LNCAP (cell line): Measurements from ENCODE around the gene AGAP5.

ENCODE experiments used
- TF ChIP-seq, protein P1 (sequence below): fragments of 450-650 bp; IDR thresholded peaks from 2 replicates; pipeline ENCODE4 v1.5.1; 2017; ENCODE audit warnings: mild to moderate bottlenecking

AGAP5 gene

DNA sequence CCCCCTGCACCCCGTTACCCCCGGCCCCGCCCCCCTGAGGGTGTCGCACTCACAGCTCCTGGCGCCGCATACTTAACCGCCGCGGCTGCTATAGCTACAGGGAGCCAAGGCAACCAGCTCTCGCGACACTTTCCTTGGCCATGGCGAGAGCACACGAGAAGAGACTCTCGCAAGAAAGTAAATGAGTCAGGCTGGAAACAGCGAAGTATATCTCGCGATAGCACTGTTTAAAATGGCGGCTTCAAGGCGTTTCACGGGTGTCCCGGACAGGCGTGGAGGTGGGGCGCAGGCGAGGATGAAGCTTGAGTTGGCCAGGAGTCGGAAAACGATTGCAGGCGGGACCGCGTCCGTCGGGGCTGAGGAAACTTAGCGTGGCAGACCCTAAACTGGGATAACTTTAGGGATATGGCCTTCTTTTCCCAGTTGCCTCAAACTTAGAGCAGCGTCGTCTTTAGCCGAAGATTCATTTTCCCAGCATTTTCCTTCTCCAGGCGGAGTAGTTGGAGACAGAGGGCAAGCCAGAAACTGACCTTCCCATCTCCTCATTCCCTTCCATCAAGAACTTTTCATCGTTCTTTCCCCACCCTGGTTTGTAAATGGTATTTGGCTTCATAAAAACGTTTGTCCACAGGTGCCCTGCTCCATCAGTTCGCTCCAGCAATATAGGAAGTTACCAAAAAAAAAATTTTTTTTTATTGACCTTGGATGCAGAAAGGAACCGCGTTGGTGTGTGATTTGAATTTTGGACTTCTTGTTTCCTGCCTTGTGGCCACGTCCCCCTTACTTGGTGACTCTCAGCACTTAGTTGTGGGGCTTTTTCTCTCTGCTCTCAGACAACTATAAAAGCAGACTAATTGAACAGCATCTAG, 71.8 kb downstream of the AGAP5 start:
- TF ChIP-seq, protein P1, sequence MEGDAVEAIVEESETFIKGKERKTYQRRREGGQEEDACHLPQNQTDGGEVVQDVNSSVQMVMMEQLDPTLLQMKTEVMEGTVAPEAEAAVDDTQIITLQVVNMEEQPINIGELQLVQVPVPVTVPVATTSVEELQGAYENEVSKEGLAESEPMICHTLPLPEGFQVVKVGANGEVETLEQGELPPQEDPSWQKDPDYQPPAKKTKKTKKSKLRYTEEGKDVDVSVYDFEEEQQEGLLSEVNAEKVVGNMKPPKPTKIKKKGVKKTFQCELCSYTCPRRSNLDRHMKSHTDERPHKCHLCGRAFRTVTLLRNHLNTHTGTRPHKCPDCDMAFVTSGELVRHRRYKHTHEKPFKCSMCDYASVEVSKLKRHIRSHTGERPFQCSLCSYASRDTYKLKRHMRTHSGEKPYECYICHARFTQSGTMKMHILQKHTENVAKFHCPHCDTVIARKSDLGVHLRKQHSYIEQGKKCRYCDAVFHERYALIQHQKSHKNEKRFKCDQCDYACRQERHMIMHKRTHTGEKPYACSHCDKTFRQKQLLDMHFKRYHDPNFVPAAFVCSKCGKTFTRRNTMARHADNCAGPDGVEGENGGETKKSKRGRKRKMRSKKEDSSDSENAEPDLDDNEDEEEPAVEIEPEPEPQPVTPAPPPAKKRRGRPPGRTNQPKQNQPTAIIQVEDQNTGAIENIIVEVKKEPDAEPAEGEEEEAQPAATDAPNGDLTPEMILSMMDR: no peak

GRCh38 chr10:73625004-73625883, 72.7 kb downstream of the AGAP5 start:
- TF ChIP-seq, protein P1: no peak
